ENCODE measurements around the gene RABGAP1L. TPM values are rescaled to one million over a fixed set of nuclear protein-coding genes. Genes with fewer than 3 reads are reported as not detected.
A peak's percentile ranks its signal among the peaks of the same experiment; 100 is the strongest.

RABGAP1L gene
- total RNA-seq, 1 experiment from 2014 or later = 29.3 TPM

DNA sequence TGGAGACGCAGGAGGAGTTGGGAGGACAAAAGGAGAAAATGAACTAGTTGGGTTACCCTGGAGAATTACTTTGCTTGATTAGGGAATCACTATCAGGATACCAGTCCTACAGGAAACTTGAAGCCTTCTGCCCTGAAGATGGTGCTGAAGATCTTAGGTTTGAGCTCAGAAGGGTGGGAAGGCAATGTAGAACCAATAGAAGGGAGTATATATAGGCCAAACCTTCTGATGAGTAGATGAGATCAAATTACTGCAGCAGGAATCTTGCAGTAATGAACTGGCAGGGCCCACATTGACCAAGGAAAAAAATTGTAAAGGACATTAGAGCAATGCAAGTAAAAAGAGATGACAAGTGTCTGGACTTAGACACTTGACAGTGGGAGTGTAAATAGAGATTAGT, 724.1 kb downstream of the RABGAP1L start:
- ChIA-PET POLR2A (interaction anchor here (1.0 kb wide), 1 partner anchor 115 kb away, joined by 4 read pairs; no protein-coding TSS in a partner anchor), RAD21 (ENCODE audit: low non-redundant PET in 1 of 2, low total read pairs in 2 of 2, uncharacterized antibody in 2 of 2, unreplicated experiment in 2 of 2) (no interaction called here), CTCF (interaction anchor here (1.0 kb wide), 1 partner anchor 116 kb away, joined by 3 read pairs; the partner anchor contains the start of gene CACYBP)
- intact Hi-C loops (cut with micrococcal nuclease) = no loop called here
- no TSS peak for BruUV-seq (replicated peaks)
- Histone ChIP-seq H2AFZ (ENCODE audit: low read depth, low read length, poor library complexity, severe bottlenecking) (no peak overlapping the region), H3K9me2 (ENCODE audit: insufficient read depth) (no peaks in the 10 kb centered on the region), H3K36me3 (ENCODE audit: control insufficient read depth in 1 of 2, insufficient read depth in 2 of 2, low read length in 2 of 2) (no peaks in the 10 kb centered on the region), H3K79me2 (ENCODE audit: insufficient read depth, low read length) (no peaks in the 10 kb centered on the region), H3K9me3 (ENCODE audit: control insufficient read depth in 1 of 2, insufficient read depth in 1 of 2, low read depth in 1 of 2, low read length in 2 of 2) (no peaks in the 10 kb centered on the region), H3K27me3 (ENCODE audit: insufficient read depth, low read length) (no peaks in the 10 kb centered on the region), H3K4me2 (ENCODE audit: low read length) (no peak overlapping the region), H3K9ac (ENCODE audit: low read length) (no peak overlapping the region), H3K4me3 (replicated peaks in 1 of 2; ENCODE audit: low read depth in 1 of 2, low read length in 2 of 2) (no peak overlapping the region), H4K20me1 (ENCODE audit: insufficient read depth) (0 out of 2 replicates have a peak, but pooled peaks cover 3% of the 10 kb centered on the region), H3K27ac (ENCODE audit: low read depth, low read length) (no peak overlapping the region), H3K4me1 (ENCODE audit: control insufficient read depth in 1 of 2, insufficient read depth in 2 of 2, low read length in 2 of 2) (peaks cover 0 to 2% of the 10 kb centered on the region in 2 experiments; a peak in 1 of 4 replicates)
- DNase-seq (ENCODE audit: low read depth, low spot score) = peak; percentile 24
- no peak for TF ChIP-seq ZNF274 (IDR thresholded peaks at IDR 0.05; ENCODE audit: low read depth, low read length)
- TF ChIP-seq FOSL1 (IDR thresholded peaks at IDR 0.05; ENCODE audit: low read depth) = no peak
- TF ChIP-seq, protein P1, sequence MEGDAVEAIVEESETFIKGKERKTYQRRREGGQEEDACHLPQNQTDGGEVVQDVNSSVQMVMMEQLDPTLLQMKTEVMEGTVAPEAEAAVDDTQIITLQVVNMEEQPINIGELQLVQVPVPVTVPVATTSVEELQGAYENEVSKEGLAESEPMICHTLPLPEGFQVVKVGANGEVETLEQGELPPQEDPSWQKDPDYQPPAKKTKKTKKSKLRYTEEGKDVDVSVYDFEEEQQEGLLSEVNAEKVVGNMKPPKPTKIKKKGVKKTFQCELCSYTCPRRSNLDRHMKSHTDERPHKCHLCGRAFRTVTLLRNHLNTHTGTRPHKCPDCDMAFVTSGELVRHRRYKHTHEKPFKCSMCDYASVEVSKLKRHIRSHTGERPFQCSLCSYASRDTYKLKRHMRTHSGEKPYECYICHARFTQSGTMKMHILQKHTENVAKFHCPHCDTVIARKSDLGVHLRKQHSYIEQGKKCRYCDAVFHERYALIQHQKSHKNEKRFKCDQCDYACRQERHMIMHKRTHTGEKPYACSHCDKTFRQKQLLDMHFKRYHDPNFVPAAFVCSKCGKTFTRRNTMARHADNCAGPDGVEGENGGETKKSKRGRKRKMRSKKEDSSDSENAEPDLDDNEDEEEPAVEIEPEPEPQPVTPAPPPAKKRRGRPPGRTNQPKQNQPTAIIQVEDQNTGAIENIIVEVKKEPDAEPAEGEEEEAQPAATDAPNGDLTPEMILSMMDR (IDR thresholded peaks at IDR 0.05 in 2 of 3, conservative IDR thresholded peaks at IDR 0.05 in 1 of 3; ENCODE audit: borderline replicate concordance in 1 of 3, insufficient read depth in 1 of 3, low read depth in 2 of 3, low read length in 2 of 3) = 0 out of 6 replicates have a peak, but pooled peaks of 2 of the 3 experiments have one; percentile 7 to 14
- TF ChIP-seq ELF1 (IDR thresholded peaks at IDR 0.05; ENCODE audit: borderline replicate concordance, low read depth) = no peak
- no peak for TF ChIP-seq EZH2 (IDR thresholded peaks at IDR 0.05)
- no peak for TF ChIP-seq POLR2AphosphoS5 (IDR thresholded peaks at IDR 0.05; ENCODE audit: low read depth, low read length)
- TF ChIP-seq RAD21 (IDR thresholded peaks at IDR 0.05; ENCODE audit: low read depth) = peak; percentile 45
- no peak for TF ChIP-seq EGR1 (IDR thresholded peaks at IDR 0.05; ENCODE audit: low read depth)
- peak; percentile 76 for ATAC-seq

All from HCT116 (cell line).